ENCODE results near the gene PDE4D.
A peak's percentile ranks its signal among the peaks of the same experiment; 100 is the strongest.
"Not testable (repeated sequence)": the region's sequence is repeated elsewhere in the genome, so short reads cannot be mapped to it uniquely, and the experiment has no call there.

The PDE4D gene

DNA sequence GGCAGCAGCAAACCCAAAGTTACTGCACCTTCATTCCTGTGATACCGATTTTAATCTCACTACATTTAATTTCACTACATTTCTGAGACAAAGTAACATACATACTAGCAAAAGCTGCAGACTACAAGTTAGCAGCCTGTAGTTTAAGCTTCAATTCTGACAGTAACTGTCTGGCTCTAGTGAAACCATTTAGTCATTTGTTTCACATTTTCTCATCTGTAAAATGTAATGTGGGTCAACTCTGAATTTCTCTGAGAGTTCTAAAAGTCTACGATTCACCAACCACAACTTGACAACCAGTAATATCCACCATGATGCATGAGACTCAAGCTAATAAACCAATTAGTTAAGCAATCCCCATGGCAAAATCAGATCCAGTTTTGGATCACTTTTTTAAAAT lies 408.9 kb downstream of the PDE4D start:
- Histone ChIP-seq H3K9me3 (ENCODE audit: insufficient read depth, low read depth, low read length) (no peaks in the 10 kb centered on the region), H3K4me1 (ENCODE audit: insufficient read depth, low read length) (peaks cover 35% of the 10 kb centered on the region), H3K4me3 (ENCODE audit: low read length) (no peak overlapping the region), H3K27ac (ENCODE audit: low read length) (no peak overlapping the region), H3K36me3 (ENCODE audit: insufficient read depth, low read depth, low read length) (no peaks in the 10 kb centered on the region), H3K27me3 (ENCODE audit: insufficient read depth, low read length) (no peaks in the 10 kb centered on the region), H3K9ac (ENCODE audit: low read depth, low read length) (no peak overlapping the region)

DNA sequence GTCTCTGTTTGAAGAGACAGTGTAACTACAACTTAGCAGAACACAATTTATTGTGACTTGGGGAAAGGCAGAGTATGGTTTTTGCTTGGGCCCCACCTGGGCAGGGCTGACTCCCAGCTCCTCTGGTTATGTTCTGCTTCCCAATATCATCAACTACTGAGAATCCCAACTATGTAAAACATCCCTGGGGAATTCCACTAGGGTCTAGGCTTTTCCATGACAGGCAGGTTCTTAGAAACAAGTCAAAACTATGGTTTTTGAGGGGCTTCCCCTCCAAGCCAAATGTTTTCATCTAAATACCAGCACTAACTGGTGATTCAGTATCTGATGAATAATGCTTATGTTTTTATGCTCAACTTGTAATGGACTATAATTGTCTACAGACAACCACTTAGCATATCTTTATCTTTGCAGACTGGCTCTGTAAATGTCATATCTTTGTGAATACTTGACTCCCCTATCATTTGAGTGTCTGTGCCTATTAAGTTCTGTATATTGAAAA lies 409.5 kb downstream of the PDE4D start:
- Histone ChIP-seq H3K9ac (ENCODE audit: low read depth, low read length) (no peak overlapping the region), H3K9me3 (ENCODE audit: insufficient read depth, low read depth, low read length) (no peaks in the 10 kb centered on the region), H3K4me3 (ENCODE audit: low read length) (no peak overlapping the region), H3K27me3 (ENCODE audit: insufficient read depth, low read length) (no peaks in the 10 kb centered on the region), H3K27ac (ENCODE audit: low read length) (no peak overlapping the region), H3K4me1 (ENCODE audit: insufficient read depth, low read length) (peaks cover 35% of the 10 kb centered on the region), H3K36me3 (ENCODE audit: insufficient read depth, low read depth, low read length) (no peaks in the 10 kb centered on the region)

DNA sequence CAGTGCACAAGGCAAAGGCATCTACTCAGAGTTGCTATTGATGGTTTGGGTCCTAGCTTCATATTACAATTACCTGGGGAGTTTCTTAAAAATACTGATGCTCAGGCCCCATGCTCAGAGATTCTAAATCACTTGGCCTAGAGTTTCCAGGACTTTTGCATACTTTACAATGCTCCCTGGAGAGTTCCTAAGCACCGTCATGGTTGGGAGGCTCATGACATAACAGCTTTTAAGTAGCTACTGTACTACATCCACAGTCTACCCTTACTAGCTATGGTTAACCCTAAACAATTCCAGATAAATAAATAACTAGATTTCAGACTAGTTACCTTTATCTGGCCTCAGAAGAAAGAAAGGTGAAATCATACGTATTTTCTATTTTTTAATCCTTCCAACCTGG lies 414.4 kb downstream of the PDE4D start:
- Histone ChIP-seq H3K36me3 (ENCODE audit: insufficient read depth, low read depth, low read length) (no peaks in the 10 kb centered on the region), H3K9ac (ENCODE audit: low read depth, low read length) (no peak overlapping the region), H3K27ac (ENCODE audit: low read length) (no peak overlapping the region), H3K4me3 (ENCODE audit: low read length) (no peak overlapping the region), H3K9me3 (ENCODE audit: insufficient read depth, low read depth, low read length) (no peaks in the 10 kb centered on the region), H3K4me1 (ENCODE audit: insufficient read depth, low read length) (peaks cover 17% of the 10 kb centered on the region), H3K27me3 (ENCODE audit: insufficient read depth, low read length) (no peaks in the 10 kb centered on the region)

DNA sequence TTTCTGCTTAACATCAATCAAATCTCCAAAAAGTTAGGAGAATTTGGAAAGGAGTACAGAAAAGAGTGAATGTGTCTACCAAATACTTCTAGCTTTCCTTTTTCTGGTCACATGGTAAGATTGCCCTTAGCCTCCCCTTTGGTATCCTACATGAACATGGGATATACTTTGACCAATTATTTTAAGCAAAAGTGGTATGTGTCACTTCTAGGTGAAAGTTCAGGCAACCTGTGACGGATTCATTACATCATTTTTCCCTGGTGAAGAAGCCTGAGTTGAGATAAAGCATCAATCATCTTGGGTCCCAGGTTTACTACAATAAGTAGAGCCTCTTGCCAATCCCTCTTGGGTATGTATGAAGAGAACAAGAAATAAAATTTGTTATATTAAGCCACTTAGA lies 419.2 kb downstream of the PDE4D start:
- H3K9me3 ChIP-seq (ENCODE audit: insufficient read depth, low read depth, low read length) = no peaks in the 10 kb centered on the region
- no peaks in the 10 kb centered on the region for H3K27me3 ChIP-seq (ENCODE audit: insufficient read depth, low read length)
- no peaks in the 10 kb centered on the region for H3K36me3 ChIP-seq (ENCODE audit: insufficient read depth, low read depth, low read length)
- no peak overlapping the region for H3K9ac ChIP-seq (ENCODE audit: low read depth, low read length)
- H3K4me3 ChIP-seq (ENCODE audit: low read length) = no peak overlapping the region
- no peak overlapping the region for H3K27ac ChIP-seq (ENCODE audit: low read length)
- H3K4me1 ChIP-seq (ENCODE audit: insufficient read depth, low read length) = no peaks in the 10 kb centered on the region

GRCh38 chr5:59473611-59474010 lies 419.9 kb downstream of the PDE4D start:
- Histone ChIP-seq H3K9ac (ENCODE audit: low read depth, low read length) (no peak overlapping the region), H3K9me3 (ENCODE audit: insufficient read depth, low read depth, low read length) (no peaks in the 10 kb centered on the region), H3K4me3 (ENCODE audit: low read length) (no peak overlapping the region), H3K4me1 (ENCODE audit: insufficient read depth, low read length) (no peaks in the 10 kb centered on the region), H3K36me3 (ENCODE audit: insufficient read depth, low read depth, low read length) (no peaks in the 10 kb centered on the region), H3K27ac (ENCODE audit: low read length) (no peak overlapping the region), H3K27me3 (ENCODE audit: insufficient read depth, low read length) (no peaks in the 10 kb centered on the region)

GRCh38 chr5:59471463-59471862 lies 422.1 kb downstream of the PDE4D start:
- Histone ChIP-seq H3K27ac (ENCODE audit: low read length) (no peak overlapping the region), H3K4me3 (ENCODE audit: low read length) (no peak overlapping the region), H3K27me3 (ENCODE audit: insufficient read depth, low read length) (no peaks in the 10 kb centered on the region), H3K9me3 (ENCODE audit: insufficient read depth, low read depth, low read length) (no peaks in the 10 kb centered on the region), H3K9ac (ENCODE audit: low read depth, low read length) (no peak overlapping the region), H3K4me1 (ENCODE audit: insufficient read depth, low read length) (no peaks in the 10 kb centered on the region; the same call in 1 of the 2 replicates), H3K36me3 (ENCODE audit: insufficient read depth, low read depth, low read length) (no peaks in the 10 kb centered on the region)

DNA sequence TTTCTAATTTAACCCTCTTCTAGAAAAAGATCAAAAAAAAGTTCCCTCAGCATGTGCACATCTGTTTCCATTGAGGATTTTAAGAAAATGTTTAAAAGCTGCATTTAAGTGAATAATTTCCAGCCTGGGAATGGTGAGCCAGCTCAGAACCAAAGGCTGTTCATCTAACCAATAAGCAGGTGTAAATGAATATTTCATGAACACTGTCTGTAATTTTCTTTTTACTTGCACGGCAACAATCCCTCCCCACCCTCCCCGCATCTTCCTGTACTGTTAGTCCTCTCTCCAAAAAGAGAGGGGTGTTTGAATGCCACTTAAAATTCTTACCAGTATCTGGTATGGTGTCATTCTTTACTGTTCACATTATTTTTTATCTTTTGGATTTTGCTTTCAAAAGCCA lies 425.6 kb downstream of the PDE4D start:
- H3K9me3 ChIP-seq (ENCODE audit: insufficient read depth, low read depth, low read length) = no peaks in the 10 kb centered on the region
- no peaks in the 10 kb centered on the region for H3K36me3 ChIP-seq (ENCODE audit: insufficient read depth, low read depth, low read length)
- H3K27me3 ChIP-seq (ENCODE audit: insufficient read depth, low read length) = no peaks in the 10 kb centered on the region
- no peak overlapping the region for H3K9ac ChIP-seq (ENCODE audit: low read depth, low read length)
- no peak overlapping the region for H3K27ac ChIP-seq (ENCODE audit: low read length)
- peaks cover 7% of the 10 kb centered on the region; the same call in 1 of the 2 replicates for H3K4me1 ChIP-seq (ENCODE audit: insufficient read depth, low read length)
- no peak overlapping the region for H3K4me3 ChIP-seq (ENCODE audit: low read length)

DNA sequence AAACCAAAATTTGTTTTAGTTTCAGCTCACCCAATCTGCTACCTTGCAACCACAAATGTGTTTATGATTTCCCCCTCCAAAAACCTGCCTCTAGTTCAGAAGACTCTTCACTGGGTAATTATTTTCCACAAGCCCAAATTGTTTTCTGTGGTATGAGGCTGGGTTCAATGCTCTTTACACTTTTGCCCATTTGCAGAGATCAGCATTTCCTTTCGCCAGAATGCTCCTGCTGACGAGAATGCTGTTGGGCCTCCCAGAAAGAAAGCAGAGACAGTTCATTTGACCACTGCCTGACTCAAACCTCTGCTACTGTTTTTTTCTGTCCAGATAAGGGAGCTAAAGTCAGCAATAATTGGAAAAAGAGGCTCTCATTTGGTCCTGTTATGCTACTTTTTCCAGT lies 427.3 kb downstream of the PDE4D start:
- H3K9ac ChIP-seq (ENCODE audit: low read depth, low read length) = peak overlapping the region; percentile 1; the same call in 1 of the 2 replicates
- H3K4me1 ChIP-seq (ENCODE audit: insufficient read depth, low read length) = peaks cover 9% of the 10 kb centered on the region; the same call in 1 of the 2 replicates
- no peaks in the 10 kb centered on the region for H3K9me3 ChIP-seq (ENCODE audit: insufficient read depth, low read depth, low read length)
- H3K4me3 ChIP-seq (ENCODE audit: low read length) = no peak overlapping the region
- H3K27ac ChIP-seq (ENCODE audit: low read length) = no peak overlapping the region
- no peaks in the 10 kb centered on the region for H3K36me3 ChIP-seq (ENCODE audit: insufficient read depth, low read depth, low read length)
- no peaks in the 10 kb centered on the region for H3K27me3 ChIP-seq (ENCODE audit: insufficient read depth, low read length)

- Histone ChIP-seq H3K36me3 (ENCODE audit: insufficient read depth, low read depth, low read length) (no peaks in the 10 kb centered on the region), H3K4me1 (ENCODE audit: insufficient read depth, low read length) (peaks cover 9% of the 10 kb centered on the region; the same call in 1 of the 2 replicates), H3K9me3 (ENCODE audit: insufficient read depth, low read depth, low read length) (no peaks in the 10 kb centered on the region), H3K9ac (ENCODE audit: low read depth, low read length) (no peak overlapping the region), H3K27ac (ENCODE audit: low read length) (no peak overlapping the region), H3K4me3 (ENCODE audit: low read length) (no peak overlapping the region), H3K27me3 (ENCODE audit: insufficient read depth, low read length) (no peaks in the 10 kb centered on the region)
Observed at GRCh38 chr5:59464969-59465368, 428.6 kb downstream of the PDE4D start.

- not testable (repeated sequence) for H3K27ac ChIP-seq (ENCODE audit: low read length); H3K9ac ChIP-seq (ENCODE audit: low read depth, low read length)
Observed at GRCh38 chr5:59463618-59464166, 429.8 kb downstream of the PDE4D start.

DNA sequence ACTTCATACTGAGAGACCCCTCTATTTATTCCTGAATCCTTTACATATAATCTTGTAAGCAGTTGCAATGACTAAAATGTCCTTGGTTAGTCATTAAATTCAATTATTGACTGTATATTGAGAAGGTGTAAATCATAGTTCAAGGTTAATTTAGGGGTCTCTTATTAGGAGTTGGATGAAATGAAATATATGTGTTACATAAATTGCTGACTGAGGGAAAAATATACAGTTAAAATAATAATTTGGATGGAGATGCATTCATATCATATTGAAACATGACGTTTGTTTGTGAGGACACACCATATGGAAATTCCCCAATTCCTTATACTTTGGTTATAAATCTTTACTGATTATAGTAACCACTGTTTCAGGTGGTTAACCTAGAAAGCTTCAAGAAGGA lies 430.6 kb downstream of the PDE4D start:
- H3K9me3 ChIP-seq (ENCODE audit: insufficient read depth, low read depth, low read length) = no peaks in the 10 kb centered on the region
- H3K4me3 ChIP-seq (ENCODE audit: low read length) = no peak overlapping the region
- H3K36me3 ChIP-seq (ENCODE audit: insufficient read depth, low read depth, low read length) = no peaks in the 10 kb centered on the region
- H3K27me3 ChIP-seq (ENCODE audit: insufficient read depth, low read length) = no peaks in the 10 kb centered on the region
- no peak overlapping the region for H3K9ac ChIP-seq (ENCODE audit: low read depth, low read length)
- no peak overlapping the region for H3K27ac ChIP-seq (ENCODE audit: low read length)
- peaks cover 9% of the 10 kb centered on the region; the same call in 1 of the 2 replicates for H3K4me1 ChIP-seq (ENCODE audit: insufficient read depth, low read length)

More at GRCh38 chr5:59463618-59464166, 429.8 kb downstream of the PDE4D start:
- H3K36me3 ChIP-seq (ENCODE audit: insufficient read depth, low read depth, low read length); H3K9me3 ChIP-seq (ENCODE audit: insufficient read depth, low read depth, low read length); H3K4me1 ChIP-seq (ENCODE audit: insufficient read depth, low read length); H3K4me3 ChIP-seq (ENCODE audit: low read length); H3K27me3 ChIP-seq (ENCODE audit: insufficient read depth, low read length): not testable (repeated sequence)

- peaks cover 9% of the 10 kb centered on the region; the same call in 1 of the 2 replicates for H3K4me1 ChIP-seq (ENCODE audit: insufficient read depth, low read length)
- no peaks in the 10 kb centered on the region for H3K27me3 ChIP-seq (ENCODE audit: insufficient read depth, low read length)
- H3K4me3 ChIP-seq (ENCODE audit: low read length) = no peak overlapping the region
- no peaks in the 10 kb centered on the region for H3K36me3 ChIP-seq (ENCODE audit: insufficient read depth, low read depth, low read length)
- 0 out of 2 replicates have a peak, but pooled peaks cover 10% of the 10 kb centered on the region for H3K9me3 ChIP-seq (ENCODE audit: insufficient read depth, low read depth, low read length)
- H3K9ac ChIP-seq (ENCODE audit: low read depth, low read length) = no peak overlapping the region
- no peak overlapping the region for H3K27ac ChIP-seq (ENCODE audit: low read length)
Observed at GRCh38 chr5:59460368-59461153, 433.0 kb downstream of the PDE4D start.
